AG04449 (cell line): ENCODE data around the gene FITM1.
"Not testable (repeated sequence)": the region's sequence is repeated elsewhere in the genome, so short reads cannot be mapped to it uniquely, and the experiment has no call there.

Experiments used
- CTCF ChIA-PET: fragments of 350-600 bp; formaldehyde crosslinking; extraction: SDS; loops from one replicate; lab custom pipeline; 2021; ENCODE audit warnings: antibody characterized with exemption; lab: Yijun Ruan, JAX
- POLR2A ChIA-PET: fragments of 400-600, 350-600 bp; formaldehyde crosslinking; extraction: SDS; loops from one replicate; lab custom pipeline; 2020; ENCODE audit warnings: antibody characterized with exemption, inconsistent platforms; lab: Yijun Ruan, JAX
- DNase-seq: peaks from one replicate; pipeline ENCODE4 v3.0.0-alpha.2; 2010; ENCODE audit warnings: low read depth, low spot score
- H3K4me3 ChIP-seq: 2 replicates; pipeline ENCODE4 v1.5.1; 2011; ENCODE audit warnings: low read depth, mild to moderate bottlenecking, control low read depth, low read length
- TF ChIP-seq, protein P1 (sequence below): IDR thresholded peaks from one replicate; pipeline ENCODE4 v1.5.1; 2011; ENCODE audit warnings: mild to moderate bottlenecking, moderate library complexity, low read length, control low read depth, inconsistent platforms; ENCODE audit not compliant: insufficient read depth; ENCODE audit errors: missing control alignments

FITM1 gene

DNA sequence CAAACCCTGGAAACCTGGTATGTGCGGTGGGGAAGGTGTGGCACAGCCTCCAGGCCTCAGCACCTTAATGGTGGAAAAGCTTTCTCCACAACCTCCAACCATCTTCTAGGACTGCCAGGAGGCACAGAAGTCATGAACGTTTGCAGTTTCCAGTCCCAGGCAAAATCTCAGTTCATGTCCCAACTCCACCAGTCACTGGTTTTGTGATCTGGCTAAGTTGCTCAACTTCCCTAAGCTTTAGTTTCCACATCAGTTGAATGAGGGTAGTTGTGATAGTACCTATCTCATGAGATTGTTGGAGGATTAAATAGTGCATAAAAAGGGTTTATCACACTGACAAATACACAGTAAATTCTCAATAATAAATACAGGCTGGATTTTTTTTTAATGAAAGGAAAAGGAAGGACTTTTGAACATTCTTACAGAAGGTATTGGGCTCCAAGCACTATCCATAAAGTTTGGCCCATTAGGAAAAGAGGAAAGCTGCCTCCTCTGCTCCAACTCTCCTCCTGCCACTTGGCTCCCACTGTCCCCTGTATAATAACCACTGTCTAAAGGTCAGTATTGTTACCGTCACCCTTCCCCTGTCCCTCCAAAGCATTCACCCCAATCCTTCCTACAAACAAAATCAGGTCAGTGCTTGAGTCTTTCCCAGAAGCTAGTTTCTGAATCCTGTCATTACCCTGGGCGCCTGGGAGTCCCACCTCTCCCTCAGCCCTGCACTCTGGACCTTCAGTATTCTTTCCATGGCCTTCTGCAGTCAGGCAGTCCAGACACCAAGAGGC is 30.1 kb upstream of the FITM1 start:
- POLR2A ChIA-PET: interaction anchor here (1.9 kb wide), 1 partner anchor 14 kb away, joined by 5 read pairs; the partner anchor contains the start of genes DCAF11 and NRL
- CTCF ChIA-PET: interaction anchor here (1.2 to 12.8 kb wide), 4 partner anchors 9 to 42 kb away, joined by 5 to 536 read pairs (median 12); no protein-coding TSS in a partner anchor
- TF ChIP-seq, protein P1, sequence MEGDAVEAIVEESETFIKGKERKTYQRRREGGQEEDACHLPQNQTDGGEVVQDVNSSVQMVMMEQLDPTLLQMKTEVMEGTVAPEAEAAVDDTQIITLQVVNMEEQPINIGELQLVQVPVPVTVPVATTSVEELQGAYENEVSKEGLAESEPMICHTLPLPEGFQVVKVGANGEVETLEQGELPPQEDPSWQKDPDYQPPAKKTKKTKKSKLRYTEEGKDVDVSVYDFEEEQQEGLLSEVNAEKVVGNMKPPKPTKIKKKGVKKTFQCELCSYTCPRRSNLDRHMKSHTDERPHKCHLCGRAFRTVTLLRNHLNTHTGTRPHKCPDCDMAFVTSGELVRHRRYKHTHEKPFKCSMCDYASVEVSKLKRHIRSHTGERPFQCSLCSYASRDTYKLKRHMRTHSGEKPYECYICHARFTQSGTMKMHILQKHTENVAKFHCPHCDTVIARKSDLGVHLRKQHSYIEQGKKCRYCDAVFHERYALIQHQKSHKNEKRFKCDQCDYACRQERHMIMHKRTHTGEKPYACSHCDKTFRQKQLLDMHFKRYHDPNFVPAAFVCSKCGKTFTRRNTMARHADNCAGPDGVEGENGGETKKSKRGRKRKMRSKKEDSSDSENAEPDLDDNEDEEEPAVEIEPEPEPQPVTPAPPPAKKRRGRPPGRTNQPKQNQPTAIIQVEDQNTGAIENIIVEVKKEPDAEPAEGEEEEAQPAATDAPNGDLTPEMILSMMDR: no peak
- H3K4me3 ChIP-seq: no peak overlapping the region
- no peak for DNase-seq

DNA sequence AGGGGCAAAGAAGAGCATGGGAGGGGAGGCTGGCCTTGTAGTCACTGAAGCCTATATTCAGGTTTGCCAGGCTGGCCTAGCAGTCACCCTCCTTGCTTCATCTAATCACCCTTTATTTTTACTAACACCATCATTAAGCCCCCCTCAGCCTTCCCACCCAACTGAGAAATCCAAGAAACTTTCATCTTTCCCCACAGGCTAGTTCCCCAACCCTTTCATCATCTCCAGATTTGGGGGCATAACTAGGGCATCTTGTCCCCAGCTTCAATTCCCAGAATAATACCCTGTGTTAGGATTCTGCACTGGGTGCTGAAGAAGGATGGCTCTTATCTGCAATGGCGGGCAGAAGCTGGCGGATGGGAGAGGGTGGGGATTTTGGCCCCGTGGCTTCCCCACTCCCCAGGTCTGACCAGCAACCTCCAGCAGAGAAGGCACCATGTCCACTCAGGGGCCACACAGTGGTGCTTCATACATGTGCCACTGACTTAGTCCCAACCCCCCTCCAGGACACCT is 29.4 kb upstream of the FITM1 start:
- ChIA-PET POLR2A (interaction anchor here (1.9 kb wide), 1 partner anchor 13 kb away, joined by 5 read pairs; the partner anchor contains the start of genes DCAF11 and NRL), CTCF (interaction anchor here (1.7 to 1.9 kb wide), 2 partner anchors 10 to 42 kb away, joined by 5 to 11 read pairs; no protein-coding TSS in a partner anchor)
- no peak for DNase-seq
- TF ChIP-seq, protein P1: no peak
- no peak overlapping the region for H3K4me3 ChIP-seq

GRCh38 chr14:24102357-24103048 is 28.0 kb upstream of the FITM1 start:
- POLR2A ChIA-PET: interaction anchor here (0.7 to 3.0 kb wide), 4 partner anchors 8 to 33 kb away, joined by 3 to 15 read pairs (median 4); partner anchors contain the start of genes DCAF11, NRL and PCK2
- H3K4me3 ChIP-seq: no peak overlapping the region
- TF ChIP-seq, protein P1: no peak
- DNase-seq: no peak
- CTCF ChIA-PET: interaction anchor here (0.9 to 1.5 kb wide), 6 partner anchors 8 to 195 kb away, joined by 3 to 10 read pairs (median 3); partner anchors contain the start of gene IRF9

GRCh38 chr14:24103451-24103850 is 27.0 kb upstream of the FITM1 start:
- TF ChIP-seq, protein P1: no peak
- CTCF ChIA-PET: interaction anchor here (1.0 to 7.7 kb wide), 4 partner anchors 9 to 47 kb away, joined by 3 to 164 read pairs (median 8); partner anchors contain the start of gene PCK2
- no peak overlapping the region for H3K4me3 ChIP-seq
- POLR2A ChIA-PET: interaction anchor here (1.4 to 3.0 kb wide), 2 partner anchors 9 to 10 kb away, joined by 4 to 15 read pairs; partner anchors contain the start of genes DCAF11 and PCK2
- no peak for DNase-seq

- not testable (repeated sequence) for H3K4me3 ChIP-seq, DNase-seq
- ChIA-PET CTCF (interaction anchor here (1.2 to 7.7 kb wide), 6 partner anchors 11 to 202 kb away, joined by 3 to 247 read pairs (median 15); partner anchors contain the start of genes CIDEB, IRF9 and PCK2), POLR2A (interaction anchor here (1.1 to 3.9 kb wide), 3 partner anchors 8 to 11 kb away, joined by 3 to 24 read pairs (median 8); partner anchors contain the start of genes DCAF11, NRL and PCK2)
Measured at GRCh38 chr14:24105609-24106239, 24.7 kb upstream of the FITM1 start.
